IMR-90 (cell line): ENCODE data around the gene SH2D7. TPM values are rescaled to one million over a fixed set of nuclear protein-coding genes. Genes with fewer than 3 reads are reported as not detected.
A peak's percentile ranks its signal among the peaks of the same experiment; 100 is the strongest.

ENCODE experiments used
- ATAC-seq: fragments of 200-7000 bp; cut with Tn5 transposase; 2 replicates; pipeline ENCODE4 v1.9.1; 2020; ENCODE audit warnings: low read depth, mild to moderate bottlenecking, moderate library complexity
- BruUV-seq: library from RNA; stranded (reverse); fragments of 400-500 nt; replicated peaks from 2 replicates; lab custom pipeline; 2021; lab: Mats Ljungman, UMichigan
- CTCF ChIA-PET: fragments of 300-600 bp; formaldehyde crosslinking; extraction: SDS; loops from one replicate; lab custom pipeline; 2021; ENCODE audit warnings: antibody characterized with exemption; lab: Yijun Ruan, JAX
- POLR2A ChIA-PET: fragments of 300-600 bp; sonication (Branson Sonifier 250); formaldehyde crosslinking; loops from one replicate; lab custom pipeline; 2022; ENCODE audit warnings: antibody characterized with exemption; ENCODE audit not compliant: unreplicated experiment; lab: Charles Lee
- DNase-seq: peaks from one replicate; pipeline ENCODE4 v3.0.0; 2013
- H2AFZ ChIP-seq: replicated peaks from 2 replicates; pipeline ENCODE3; 2013; ENCODE audit warnings: low read length, mild to moderate bottlenecking; ENCODE audit not compliant: poor library complexity
- H2AK5ac ChIP-seq: 2 replicates; pipeline ENCODE4 v1.6.1; 2013; ENCODE audit warnings: low read depth, low read length, inconsistent platforms
- H2AK9ac ChIP-seq: replicated peaks from 2 replicates; pipeline ENCODE3; 2013; ENCODE audit warnings: mild to moderate bottlenecking, low read depth, low read length, moderate library complexity; ENCODE audit not compliant: poor library complexity
- H2BK120ac ChIP-seq: 2 replicates; pipeline ENCODE4 v1.6.1; 2013; ENCODE audit warnings: low read depth, low read length, inconsistent platforms
- H2BK15ac ChIP-seq: 3 replicates; pipeline ENCODE4 v1.6.1; 2013; ENCODE audit warnings: low read depth, low read length, inconsistent platforms
- H2BK20ac ChIP-seq: 2 replicates; pipeline ENCODE4 v1.6.1; 2013; ENCODE audit warnings: low read depth, mild to moderate bottlenecking, inconsistent platforms, low read length, moderate library complexity
- H2BK5ac ChIP-seq: 2 replicates; pipeline ENCODE4 v1.6.1; 2013; ENCODE audit warnings: mild to moderate bottlenecking, low read depth, low read length, inconsistent platforms; ENCODE audit not compliant: poor library complexity, severe bottlenecking
- H3K14ac ChIP-seq: replicated peaks from 2 replicates; pipeline ENCODE4 v1.6.1; 2013; ENCODE audit warnings: low read depth, low read length, inconsistent platforms
- H3K18ac ChIP-seq: 2 replicates; pipeline ENCODE4 v1.6.1; 2013; ENCODE audit warnings: low read depth, low read length, control low read depth
- H3K23ac ChIP-seq: 2 replicates; pipeline ENCODE4 v1.6.1; 2013; ENCODE audit warnings: low read depth, low read length, inconsistent platforms
- H3K27ac ChIP-seq: 2 replicates; pipeline ENCODE4 v1.5.1; 2013; ENCODE audit warnings: mild to moderate bottlenecking, control low read depth, low read length; ENCODE audit not compliant: insufficient read depth
- H3K27me3 ChIP-seq: 2 replicates; pipeline ENCODE4 v1.6.1; 2013; ENCODE audit warnings: low read length; ENCODE audit not compliant: control insufficient read depth, insufficient read depth
- H3K36me3 ChIP-seq: 2 replicates; pipeline ENCODE4 v1.6.1; 2013; ENCODE audit warnings: low read length, mixed read lengths; ENCODE audit not compliant: control insufficient read depth, insufficient read depth
- H3K4ac ChIP-seq: 2 replicates; pipeline ENCODE4 v1.6.1; 2013; ENCODE audit warnings: low read depth, low read length, inconsistent platforms
- H3K4me1 ChIP-seq: 2 replicates; pipeline ENCODE4 v1.6.1; 2013; ENCODE audit warnings: low read length, mixed read lengths; ENCODE audit not compliant: control insufficient read depth, insufficient read depth
- H3K4me2 ChIP-seq: 2 replicates; pipeline ENCODE4 v1.6.1; 2013; ENCODE audit warnings: low read depth, mild to moderate bottlenecking, control low read depth, low read length, moderate library complexity
- H3K4me3 ChIP-seq: 2 replicates; pipeline ENCODE4 v1.5.1; 2013; ENCODE audit warnings: low read depth, mild to moderate bottlenecking, control low read depth, low read length, moderate library complexity; ENCODE audit not compliant: insufficient read depth
- H3K56ac ChIP-seq: 2 replicates; pipeline ENCODE4 v1.6.1; 2013; ENCODE audit warnings: low read length, inconsistent platforms; ENCODE audit not compliant: insufficient read depth; ENCODE audit errors: extremely low read depth
- H3K79me1 ChIP-seq, 2 experiments: 2 replicates each; pipeline ENCODE4 v1.6.1; 2013; ENCODE audit warnings: low read length in 2 of 2, inconsistent platforms in 1 of 2, low read depth in 1 of 2
- H3K9ac ChIP-seq: 2 replicates; pipeline ENCODE4 v1.6.1; 2013; ENCODE audit warnings: low read depth, low read length, control low read depth
- H3K9me1 ChIP-seq: 2 replicates; pipeline ENCODE4 v1.6.1; 2013; ENCODE audit warnings: low read length, inconsistent platforms; ENCODE audit not compliant: insufficient read depth
- H3K9me3 ChIP-seq: 2 replicates; pipeline ENCODE4 v1.6.1; 2013; ENCODE audit warnings: low read length; ENCODE audit not compliant: control insufficient read depth, insufficient read depth
- H4K20me1 ChIP-seq: 2 replicates; pipeline ENCODE4 v1.6.1; 2013; ENCODE audit warnings: low read length, inconsistent platforms; ENCODE audit not compliant: insufficient read depth
- H4K5ac ChIP-seq: 2 replicates; pipeline ENCODE4 v1.6.1; 2013; ENCODE audit warnings: mild to moderate bottlenecking, low read depth, low read length, control low read depth
- H4K8ac ChIP-seq, 2 experiments: 2 replicates each; pipeline ENCODE4 v1.6.1; 2013; ENCODE audit warnings: low read depth in 2 of 2, low read length in 2 of 2, control low read depth in 1 of 2, inconsistent platforms in 1 of 2
- H4K91ac ChIP-seq: 2 replicates; pipeline ENCODE4 v1.6.1; 2013; ENCODE audit warnings: low read depth, low read length, inconsistent platforms; ENCODE audit not compliant: insufficient read depth
- BHLHE40 ChIP-seq: fragments of 150-350 bp; IDR thresholded peaks from 2 replicates; pipeline ENCODE4 v1.6.1; 2016; ENCODE audit warnings: mild to moderate bottlenecking, low read depth, low read length
- FOS ChIP-seq: fragments of 150-350 bp; IDR thresholded peaks from 2 replicates; pipeline ENCODE4 v1.6.1; 2016; ENCODE audit warnings: low read depth, low read length
- WGBS, 2 experiments: methylation state at CpG; one replicate each; pipeline versions ENCODE4 v1.1.5 to v1.1.7; 2013; ENCODE audit warnings: missing lambda C conversion rate in 2 of 2; ENCODE audit not compliant: insufficient read length in 1 of 2; ENCODE audit errors: extremely low coverage in 2 of 2; 5-methylcytosine and 5-hydroxymethylcytosine counted together
- dilution Hi-C: fragments of 300-500 bp; cut with HindIII; formaldehyde crosslinking; loops from one replicate; pipeline ENCODE4 v1.14.3; 2018; ENCODE audit warnings: low sequenced_read_pairs; ENCODE audit not compliant: unreplicated experiment
- in situ Hi-C: fragments of 300-500 bp; cut with MboI; formaldehyde crosslinking; loops from 3 replicates; pipeline ENCODE4 v1.14.3; 2019; ENCODE audit warnings: low sequenced_read_pairs, inconsistent platforms, mixed read lengths
- intact Hi-C: fragments of 100-400 bp; cut with micrococcal nuclease; formaldehyde crosslinking; loops from 2 replicates; pipeline ENCODE4 v1.10.0; 2022
- polyA plus RNA-seq, 3 experiments: library from polyadenylated mRNA; depleted of rRNA; stranded (reverse); fragments of >200 nt; gene quantifications; 2 replicates each; pipeline ENCODE4 v1.2.3, GENCODE V29; 2012; ENCODE audit warnings: low replicate concordance in 1 of 3
- total RNA-seq: library from RNA; depleted of rRNA; stranded (reverse); fragments of >200 nt; gene quantifications from 2 replicates; pipeline ENCODE4 v1.2.3, GENCODE V29; 2012

The SH2D7 gene
- total and polyA plus RNA-seq, 2 of the 4 experiments (the other 2 are of a cell fraction) = not detected

GRCh38 chr15:78103406-78104118, 11.2 kb downstream of the SH2D7 start:
- no peak overlapping the region for H3K9ac ChIP-seq
- no peak overlapping the region for H2BK15ac ChIP-seq
- no peak overlapping the region for H3K56ac ChIP-seq
- no peak overlapping the region for H3K4me2 ChIP-seq
- H2AK5ac ChIP-seq = peak overlapping the region; percentile 30; the same call in 1 of the 2 replicates
- H3K79me1 ChIP-seq = no peaks in the 10 kb centered on the region
- H3K4me1 ChIP-seq = peaks cover 2% of the 10 kb centered on the region; the same call in 1 of the 2 replicates
- in situ Hi-C loops = no loop called here
- no peak overlapping the region for H3K4ac ChIP-seq
- no peak overlapping the region for H3K14ac ChIP-seq
- no peak overlapping the region for H4K91ac ChIP-seq
- no peak overlapping the region for H2AFZ ChIP-seq
- 87% methylated on average over 6 of the region's 12 CpGs; no CpG with 5 or more reads in 1 of the 2 experiments for WGBS, 2 experiments
- H2BK20ac ChIP-seq = no peak overlapping the region
- H2BK120ac ChIP-seq = no peak overlapping the region
- no peak overlapping the region for H4K8ac ChIP-seq
- no peaks in the 10 kb centered on the region for H3K9me1 ChIP-seq
- no peaks in the 10 kb centered on the region for H3K9me3 ChIP-seq
- ChIA-PET POLR2A (no interaction called here), CTCF (no interaction called here)
- H4K5ac ChIP-seq = no peak overlapping the region
- intact Hi-C loops = no loop called here
- H3K4me3 ChIP-seq = no peak overlapping the region
- H3K27me3 ChIP-seq = peaks cover 11% of the 10 kb centered on the region
- peaks cover 5% of the 10 kb centered on the region; the same call in 1 of the 2 replicates for H4K20me1 ChIP-seq
- no peaks in the 10 kb centered on the region for H3K36me3 ChIP-seq
- ATAC-seq = no peak
- no peak overlapping the region for H3K23ac ChIP-seq
- DNase-seq = no peak
- H2AK9ac ChIP-seq = peak overlapping the region; percentile 39
- TF ChIP-seq BHLHE40 = no peak
- TF ChIP-seq FOS = no peak
- BruUV-seq = no TSS peak
- H3K27ac ChIP-seq = no peak overlapping the region
- H2BK5ac ChIP-seq = no peak overlapping the region
- dilution Hi-C loops = no loop called here
- H3K18ac ChIP-seq = no peak overlapping the region
